A673 (cell line): ENCODE measurements around the gene DXO. TPM values are rescaled to one million over a fixed set of nuclear protein-coding genes. Genes with fewer than 3 reads are reported as not detected.
"Not testable (repeated sequence)": the region's sequence is repeated elsewhere in the genome, so short reads cannot be mapped to it uniquely, and the experiment has no call there.

Experiments used
- BruUV-seq: library from RNA; stranded (reverse); fragments of 400-500 nt; replicated peaks from 2 replicates; lab custom pipeline; 2021; lab: Mats Ljungman, UMichigan
- CTCF ChIA-PET: fragments of 300-600 bp; sonication (Branson Sonifier 250); formaldehyde crosslinking; loops from one replicate; lab custom pipeline; 2022; ENCODE audit warnings: antibody characterized with exemption; lab: Charles Lee
- POLR2A ChIA-PET: fragments of 300-600 bp; sonication (Branson Sonifier 250); formaldehyde crosslinking; loops from one replicate; lab custom pipeline; 2022; ENCODE audit warnings: antibody characterized with exemption; ENCODE audit not compliant: low non-redundant PET; lab: Charles Lee
- DNase-seq: peaks from one replicate; pipeline ENCODE4 v3.0.0-alpha.2; 2015; ENCODE audit warnings: low spot score
- H3K27ac ChIP-seq: fragments of 200-600 bp; sonication (generic); 2 replicates; pipeline ENCODE4 v1.5.1; 2016; ENCODE audit warnings: mixed run types, low read depth, mild to moderate bottlenecking, mixed read lengths, antibody characterized with exemption, low read length; ENCODE audit not compliant: poor library complexity, severe bottlenecking
- H3K27me3 ChIP-seq: fragments of 200-600 bp; sonication (generic); replicated peaks from 2 replicates; pipeline ENCODE4 v1.6.1; 2017; ENCODE audit warnings: mixed run types, low read depth, mild to moderate bottlenecking, mixed read lengths, antibody characterized with exemption, low read length; ENCODE audit not compliant: insufficient read depth, poor library complexity
- H3K36me3 ChIP-seq: fragments of 200-600 bp; sonication (generic); 2 replicates; pipeline ENCODE4 v1.6.1; 2016; ENCODE audit warnings: mixed run types, mild to moderate bottlenecking, mixed read lengths, antibody characterized with exemption, low read length; ENCODE audit not compliant: insufficient read depth, poor library complexity, severe bottlenecking
- H3K4me1 ChIP-seq: fragments of 200-600 bp; sonication (generic); 2 replicates; pipeline ENCODE4 v1.6.1; 2017; ENCODE audit warnings: mixed run types, mild to moderate bottlenecking, mixed read lengths, antibody characterized with exemption, low read length; ENCODE audit not compliant: insufficient read depth, poor library complexity, severe bottlenecking
- H3K4me3 ChIP-seq: fragments of 200-600 bp; sonication (generic); 2 replicates; pipeline ENCODE4 v1.5.1; 2016; ENCODE audit warnings: low read depth, mixed run types, mild to moderate bottlenecking, mixed read lengths, low read length; ENCODE audit not compliant: poor library complexity, severe bottlenecking
- H3K9me3 ChIP-seq: fragments of 200-600 bp; sonication (generic); 2 replicates; pipeline ENCODE4 v1.6.1; 2016; ENCODE audit warnings: mixed run types, low read depth, mild to moderate bottlenecking, mixed read lengths, antibody characterized with exemption, low read length; ENCODE audit not compliant: poor library complexity, severe bottlenecking
- CTCF ChIP-seq: fragments of 300-800, 200-600 bp; sonication (generic); conservative IDR thresholded peaks from 2 replicates; pipeline ENCODE4 v1.5.1; 2017; ENCODE audit warnings: low read depth, mild to moderate bottlenecking, antibody characterized with exemption, low read length, moderate library complexity, mixed read lengths
- EZH2 ChIP-seq: fragments of 200-600 bp; sonication (generic); IDR thresholded peaks from 2 replicates; pipeline ENCODE4 v1.6.1; 2017; ENCODE audit warnings: borderline replicate concordance, low read depth, mild to moderate bottlenecking, mixed read lengths, antibody characterized with exemption, low read length; ENCODE audit not compliant: poor library complexity, severe bottlenecking
- intact Hi-C: fragments of 100-400 bp; cut with micrococcal nuclease; formaldehyde crosslinking; loops from one replicate; pipeline ENCODE4 v1.10.0; 2022; ENCODE audit not compliant: unreplicated experiment
- total RNA-seq: library from RNA; stranded (reverse); gene quantifications from 2 replicates; pipeline ENCODE4 v1.2.3, GENCODE V29; 2021

DXO gene
- total RNA-seq, 1 experiment from 2014 or later = 35.6 TPM

GRCh38 chr6:31933537-31933936, 38.4 kb downstream of the DXO start:
- CTCF ChIA-PET = no interaction called here
- POLR2A ChIA-PET = no interaction called here
- no peak overlapping the region for H3K4me3 ChIP-seq
- TF ChIP-seq CTCF (no peak), EZH2 (no peak)
- no peaks in the 10 kb centered on the region for H3K4me1 ChIP-seq
- H3K27me3 ChIP-seq = no peaks in the 10 kb centered on the region
- H3K27ac ChIP-seq = no peak overlapping the region
- DNase-seq = no peak
- no peaks in the 10 kb centered on the region for H3K36me3 ChIP-seq
- no peaks in the 10 kb centered on the region for H3K9me3 ChIP-seq
- BruUV-seq = no TSS peak
- intact Hi-C loops = no loop called here

DNA sequence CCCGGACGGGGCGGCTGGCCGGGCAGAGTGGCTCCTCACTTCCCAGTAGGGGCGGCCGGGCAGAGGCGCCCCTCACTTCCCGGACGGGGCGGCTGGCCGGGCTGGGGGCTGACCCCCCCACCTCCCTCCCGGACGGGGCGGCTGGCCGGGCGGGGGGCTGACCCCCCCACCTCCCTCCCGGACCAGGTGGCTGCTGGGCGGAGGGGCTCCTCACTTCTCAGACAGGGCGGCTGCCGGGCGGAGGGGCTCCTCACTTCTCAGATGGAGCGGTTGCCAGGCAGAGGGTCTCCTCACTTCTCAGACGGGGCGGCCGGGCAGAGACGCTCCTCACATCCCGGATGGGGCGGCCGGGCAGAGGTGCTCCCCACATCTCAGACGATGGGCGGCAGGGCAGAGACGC, 39.8 kb downstream of the DXO start:
- CTCF ChIA-PET = not testable (repeated sequence)

GRCh38 chr6:31930962-31931361, 41.0 kb downstream of the DXO start:
- DNase-seq = no peak
- no TSS peak for BruUV-seq
- Histone ChIP-seq H3K27ac (no peak overlapping the region), H3K27me3 (no peaks in the 10 kb centered on the region), H3K4me3 (no peak overlapping the region), H3K4me1 (no peaks in the 10 kb centered on the region), H3K9me3 (no peaks in the 10 kb centered on the region), H3K36me3 (no peaks in the 10 kb centered on the region)
- TF ChIP-seq CTCF (no peak), EZH2 (no peak)
- ChIA-PET POLR2A (no interaction called here), CTCF (no interaction called here)
- intact Hi-C loops = no loop called here

More for the DNA sequence above, 39.8 kb downstream of the DXO start:
- H3K36me3 ChIP-seq, H3K27ac ChIP-seq, H3K4me1 ChIP-seq, POLR2A ChIA-PET, intact Hi-C loops, H3K27me3 ChIP-seq, H3K4me3 ChIP-seq, DNase-seq, BruUV-seq, H3K9me3 ChIP-seq: not testable (repeated sequence)

DNA sequence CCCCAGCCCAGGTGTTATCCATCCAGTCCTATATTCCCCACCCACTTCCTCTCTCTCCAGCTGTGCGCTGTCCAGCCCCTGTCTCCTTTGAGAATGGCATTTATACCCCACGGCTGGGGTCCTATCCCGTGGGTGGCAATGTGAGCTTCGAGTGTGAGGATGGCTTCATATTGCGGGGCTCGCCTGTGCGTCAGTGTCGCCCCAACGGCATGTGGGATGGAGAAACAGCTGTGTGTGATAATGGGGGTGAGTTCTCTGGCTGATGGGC, 43.3 kb downstream of the DXO start:
- intact Hi-C loops = no loop called here
- no TSS peak for BruUV-seq
- Histone ChIP-seq H3K27me3 (no peaks in the 10 kb centered on the region), H3K9me3 (no peaks in the 10 kb centered on the region), H3K27ac (no peak overlapping the region), H3K4me3 (no peak overlapping the region), H3K36me3 (no peaks in the 10 kb centered on the region), H3K4me1 (no peaks in the 10 kb centered on the region)
- ChIA-PET CTCF (interaction anchor here (0.5 kb wide), 1 partner anchor 47 kb away, joined by 4 read pairs; no protein-coding TSS in a partner anchor), POLR2A (interaction anchor here (0.5 kb wide), 1 partner anchor 1964 kb away, joined by 3 read pairs; no protein-coding TSS in a partner anchor)
- no peak for DNase-seq
- TF ChIP-seq CTCF (no peak), EZH2 (no peak)
